ENCODE data around the gene JDP2. TPM values are rescaled to one million over a fixed set of nuclear protein-coding genes. Genes with fewer than 3 reads are reported as not detected.

JDP2 gene
- total RNA-seq, 1 donor from 2014 or later = 79.5 TPM

- no peak for DNase-seq (ENCODE audit: low read depth)
- TF ChIP-seq CTCF (IDR thresholded peaks at IDR 0.05; ENCODE audit: insufficient read depth, low read depth, low read length) (no peak), EZH2 (IDR thresholded peaks at IDR 0.05; ENCODE audit: insufficient read depth, low read length) (no peak)
Observed at GRCh38 chr14:75484711-75485429, 57.0 kb downstream of the JDP2 start.

GRCh38 chr14:75486318-75486717 lies 58.5 kb downstream of the JDP2 start:
- Histone ChIP-seq H3K9me3 (ENCODE audit: insufficient read depth, low read depth, low read length) (no peaks in the 10 kb centered on the region), H3K27ac (ENCODE audit: low read depth, low read length) (no peak overlapping the region), H3K36me3 (ENCODE audit: insufficient read depth, low read length) (no peaks in the 10 kb centered on the region), H3K27me3 (ENCODE audit: insufficient read depth, low read length) (peaks cover 15% of the 10 kb centered on the region), H2AFZ (ENCODE audit: low read depth, low read length) (no peak overlapping the region), H3K9ac (ENCODE audit: low read length) (no peak overlapping the region), H3K4me2 (ENCODE audit: low read length) (no peak overlapping the region), H3K4me1 (ENCODE audit: insufficient read depth, low read length) (no peaks in the 10 kb centered on the region), H3K4me3 (ENCODE audit: insufficient read depth, low read depth, low read length) (no peak overlapping the region), H4K20me1 (ENCODE audit: insufficient read depth, low read length) (no peaks in the 10 kb centered on the region), H3K79me2 (ENCODE audit: insufficient read depth, low read length) (no peaks in the 10 kb centered on the region)
- FAIRE-seq (no peak), DNase-seq (ENCODE audit: low read depth) (no peak)
- peaks cover 3% of the 10 kb centered on the region for H3K9me3 Mint-ChIP-seq (ENCODE audit: unreplicated experiment)
- peaks cover 9% of the 10 kb centered on the region for H3K27me3 Mint-ChIP-seq (ENCODE audit: low read depth, unreplicated experiment)
- TF ChIP-seq CTCF (IDR thresholded peaks at IDR 0.05; ENCODE audit: insufficient read depth, low read depth, low read length) = no peak
- no peak for TF ChIP-seq EZH2 (IDR thresholded peaks at IDR 0.05; ENCODE audit: insufficient read depth, low read length)
- H3K4me1 Mint-ChIP-seq (ENCODE audit: low read depth, unreplicated experiment) = no peaks in the 10 kb centered on the region
- no peak overlapping the region for H3K27ac Mint-ChIP-seq (ENCODE audit: unreplicated experiment)
- no peaks in the 10 kb centered on the region for H3K36me3 Mint-ChIP-seq (ENCODE audit: low read depth, unreplicated experiment)
- no peak overlapping the region for H3K4me3 Mint-ChIP-seq (ENCODE audit: unreplicated experiment)

More at GRCh38 chr14:75484711-75485429, 57.0 kb downstream of the JDP2 start:
- Histone ChIP-seq H3K36me3 (ENCODE audit: insufficient read depth, low read length) (no peaks in the 10 kb centered on the region), H3K79me2 (ENCODE audit: insufficient read depth, low read length) (no peaks in the 10 kb centered on the region), H2AFZ (ENCODE audit: low read depth, low read length) (no peak overlapping the region), H3K9me3 (ENCODE audit: insufficient read depth, low read depth, low read length) (no peaks in the 10 kb centered on the region), H3K27me3 (ENCODE audit: insufficient read depth, low read length) (peaks cover 15% of the 10 kb centered on the region), H3K4me2 (ENCODE audit: low read length) (no peak overlapping the region), H4K20me1 (ENCODE audit: insufficient read depth, low read length) (no peaks in the 10 kb centered on the region), H3K4me1 (ENCODE audit: insufficient read depth, low read length) (no peaks in the 10 kb centered on the region), H3K27ac (ENCODE audit: low read depth, low read length) (no peak overlapping the region), H3K9ac (ENCODE audit: low read length) (no peak overlapping the region), H3K4me3 (ENCODE audit: insufficient read depth, low read depth, low read length) (no peak overlapping the region)
- Mint-ChIP-seq H3K27ac (ENCODE audit: unreplicated experiment) (no peak overlapping the region), H3K4me1 (ENCODE audit: low read depth, unreplicated experiment) (peaks cover 1% of the 10 kb centered on the region), H3K36me3 (ENCODE audit: low read depth, unreplicated experiment) (peaks cover 1% of the 10 kb centered on the region), H3K9me3 (ENCODE audit: unreplicated experiment) (no peaks in the 10 kb centered on the region), H3K27me3 (ENCODE audit: low read depth, unreplicated experiment) (peaks cover 10% of the 10 kb centered on the region), H3K4me3 (ENCODE audit: unreplicated experiment) (no peak overlapping the region)
- no peak for FAIRE-seq

- DNase-seq (ENCODE audit: low read depth) = no peak
- FAIRE-seq = no peak
- no peak overlapping the region for H3K4me3 ChIP-seq (ENCODE audit: insufficient read depth, low read depth, low read length)
- Mint-ChIP-seq H3K36me3 (ENCODE audit: low read depth, unreplicated experiment) (no peaks in the 10 kb centered on the region), H3K4me3 (ENCODE audit: unreplicated experiment) (no peak overlapping the region), H3K4me1 (ENCODE audit: low read depth, unreplicated experiment) (no peaks in the 10 kb centered on the region), H3K27me3 (ENCODE audit: low read depth, unreplicated experiment) (peaks cover 9% of the 10 kb centered on the region), H3K9me3 (ENCODE audit: unreplicated experiment) (peaks cover 3% of the 10 kb centered on the region), H3K27ac (ENCODE audit: unreplicated experiment) (no peak overlapping the region)
- no peaks in the 10 kb centered on the region for H3K4me1 ChIP-seq (ENCODE audit: insufficient read depth, low read length)
- no peaks in the 10 kb centered on the region for H4K20me1 ChIP-seq (ENCODE audit: insufficient read depth, low read length)
- H3K9ac ChIP-seq (ENCODE audit: low read length) = no peak overlapping the region
- no peak overlapping the region for H3K27ac ChIP-seq (ENCODE audit: low read depth, low read length)
- no peaks in the 10 kb centered on the region for H3K9me3 ChIP-seq (ENCODE audit: insufficient read depth, low read depth, low read length)
- H3K4me2 ChIP-seq (ENCODE audit: low read length) = no peak overlapping the region
- H3K27me3 ChIP-seq (ENCODE audit: insufficient read depth, low read length) = peaks cover 15% of the 10 kb centered on the region
- H2AFZ ChIP-seq (ENCODE audit: low read depth, low read length) = no peak overlapping the region
- no peaks in the 10 kb centered on the region for H3K79me2 ChIP-seq (ENCODE audit: insufficient read depth, low read length)
- TF ChIP-seq EZH2 (IDR thresholded peaks at IDR 0.05; ENCODE audit: insufficient read depth, low read length) = no peak
- TF ChIP-seq CTCF (IDR thresholded peaks at IDR 0.05; ENCODE audit: insufficient read depth, low read depth, low read length) = no peak
- H3K36me3 ChIP-seq (ENCODE audit: insufficient read depth, low read length) = no peaks in the 10 kb centered on the region
Observed at GRCh38 chr14:75487155-75487671, 59.4 kb downstream of the JDP2 start.
